Parathyroid adenoma (tissue), 2 donors: Measurements from ENCODE around the gene POLR1A.

Experiments used
- H2AFZ ChIP-seq: fragments of 300-600 bp; sonication (generic); one replicate; pipeline ENCODE4 v1.7.0; 2017; ENCODE audit warnings: antibody characterized with exemption, mild to moderate bottlenecking
- H3K27ac ChIP-seq: fragments of 300-600 bp; sonication (generic); one replicate; pipeline ENCODE4 v1.7.0; 2017
- H3K27me3 ChIP-seq: fragments of 300-600 bp; sonication (generic); one replicate; pipeline ENCODE4 v1.7.0; 2017; ENCODE audit warnings: low read length; ENCODE audit not compliant: control insufficient read depth, insufficient read depth
- H3K36me3 ChIP-seq: fragments of 300-600 bp; sonication (generic); one replicate; pipeline ENCODE4 v1.7.0; 2017; ENCODE audit warnings: low read length; ENCODE audit not compliant: control insufficient read depth, insufficient read depth
- H3K4me1 ChIP-seq: fragments of 300-600 bp; sonication (generic); one replicate; pipeline ENCODE4 v1.7.0; 2017; ENCODE audit warnings: control low read depth
- H3K4me2 ChIP-seq: fragments of 300-600 bp; sonication (generic); one replicate; pipeline ENCODE4 v1.7.0; 2017; ENCODE audit warnings: low read length
- H3K4me3 ChIP-seq: fragments of 300-600 bp; sonication (generic); one replicate; pipeline ENCODE4 v1.7.0; 2017; ENCODE audit warnings: low read depth, low read length
- H3K79me2 ChIP-seq: fragments of 300-600 bp; sonication (generic); one replicate; pipeline ENCODE4 v1.7.0; 2017; ENCODE audit warnings: control low read depth
- H3K9ac ChIP-seq: fragments of 300-600 bp; sonication (generic); one replicate; pipeline ENCODE4 v1.7.0; 2017; ENCODE audit warnings: mild to moderate bottlenecking
- H3K9me3 ChIP-seq: fragments of 300-600 bp; sonication (generic); one replicate; pipeline ENCODE4 v1.7.0; 2017; ENCODE audit warnings: low read length; ENCODE audit not compliant: control insufficient read depth
- TF ChIP-seq, protein P1 (sequence below): fragments of 300-600 bp; sonication (generic); IDR thresholded peaks from one replicate; pipeline ENCODE4 v1.7.0; 2017; ENCODE audit warnings: antibody characterized with exemption, mild to moderate bottlenecking
- donor health status: primary hyperparathyroidism.

The POLR1A gene

DNA sequence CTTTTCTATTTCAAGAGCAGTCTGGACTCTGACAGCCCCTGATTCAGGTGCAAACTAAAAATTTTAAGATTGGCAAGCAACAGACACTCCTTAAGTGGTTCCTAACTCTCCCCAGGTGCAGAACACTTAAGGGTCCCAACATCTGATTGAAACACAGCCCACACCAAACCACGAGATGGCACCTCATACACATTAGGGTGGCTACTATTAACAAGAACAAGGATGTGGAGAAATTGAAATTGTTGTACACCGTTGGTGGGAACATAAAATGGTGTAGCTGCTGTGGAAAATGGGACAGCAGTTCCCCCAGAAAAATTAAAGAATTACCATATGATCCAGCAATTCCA lies 82.3 kb downstream of the POLR1A start:
- Histone ChIP-seq H3K9me3 (no peaks in the 10 kb centered on the region), H3K4me1 (no peaks in the 10 kb centered on the region), H3K79me2 (no peaks in the 10 kb centered on the region), H3K4me2 (no peak overlapping the region), H3K27ac (no peak overlapping the region), H3K4me3 (no peak overlapping the region), H3K9ac (no peak overlapping the region), H3K27me3 (no peaks in the 10 kb centered on the region), H2AFZ (no peak overlapping the region), H3K36me3 (no peaks in the 10 kb centered on the region)
- TF ChIP-seq, protein P1, sequence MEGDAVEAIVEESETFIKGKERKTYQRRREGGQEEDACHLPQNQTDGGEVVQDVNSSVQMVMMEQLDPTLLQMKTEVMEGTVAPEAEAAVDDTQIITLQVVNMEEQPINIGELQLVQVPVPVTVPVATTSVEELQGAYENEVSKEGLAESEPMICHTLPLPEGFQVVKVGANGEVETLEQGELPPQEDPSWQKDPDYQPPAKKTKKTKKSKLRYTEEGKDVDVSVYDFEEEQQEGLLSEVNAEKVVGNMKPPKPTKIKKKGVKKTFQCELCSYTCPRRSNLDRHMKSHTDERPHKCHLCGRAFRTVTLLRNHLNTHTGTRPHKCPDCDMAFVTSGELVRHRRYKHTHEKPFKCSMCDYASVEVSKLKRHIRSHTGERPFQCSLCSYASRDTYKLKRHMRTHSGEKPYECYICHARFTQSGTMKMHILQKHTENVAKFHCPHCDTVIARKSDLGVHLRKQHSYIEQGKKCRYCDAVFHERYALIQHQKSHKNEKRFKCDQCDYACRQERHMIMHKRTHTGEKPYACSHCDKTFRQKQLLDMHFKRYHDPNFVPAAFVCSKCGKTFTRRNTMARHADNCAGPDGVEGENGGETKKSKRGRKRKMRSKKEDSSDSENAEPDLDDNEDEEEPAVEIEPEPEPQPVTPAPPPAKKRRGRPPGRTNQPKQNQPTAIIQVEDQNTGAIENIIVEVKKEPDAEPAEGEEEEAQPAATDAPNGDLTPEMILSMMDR = no peak

DNA sequence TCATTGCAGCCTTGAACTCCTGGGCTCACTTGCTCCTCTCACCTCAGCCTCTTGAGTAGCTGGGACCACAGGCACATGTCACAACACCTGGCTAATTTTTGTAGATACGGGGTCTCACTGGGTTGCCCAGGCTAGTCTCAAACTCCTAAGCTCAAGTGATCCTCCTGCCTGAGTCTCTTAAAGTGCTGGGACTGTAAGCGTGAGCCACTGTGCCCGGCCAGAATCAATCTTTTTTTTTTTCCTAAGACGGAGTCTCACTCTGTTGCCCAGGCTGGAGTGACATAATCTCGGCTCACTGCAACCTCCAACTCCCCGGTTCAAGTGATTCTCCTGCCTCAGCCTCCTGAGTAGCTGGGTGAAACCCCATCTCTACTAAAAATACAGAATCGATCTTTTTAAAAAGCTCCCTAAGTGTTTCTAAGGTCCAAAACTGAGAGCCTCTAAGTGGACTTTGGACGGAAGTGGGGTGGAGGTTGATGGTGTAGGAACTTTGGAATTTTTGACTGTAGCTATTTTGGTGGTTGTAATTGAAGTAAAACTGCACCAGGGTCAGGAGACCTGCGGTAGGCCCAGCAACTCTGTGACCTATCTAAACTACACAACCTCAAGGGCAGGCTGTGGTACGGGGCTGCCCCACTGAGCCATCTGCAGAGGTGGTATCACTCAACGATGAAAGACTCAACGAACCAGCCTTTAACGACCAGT lies 82.9 kb downstream of the POLR1A start:
- H3K9ac ChIP-seq = no peak overlapping the region
- H3K27me3 ChIP-seq = no peaks in the 10 kb centered on the region
- H3K79me2 ChIP-seq = no peaks in the 10 kb centered on the region
- no peak overlapping the region for H3K27ac ChIP-seq
- H3K4me2 ChIP-seq = no peak overlapping the region
- no peaks in the 10 kb centered on the region for H3K9me3 ChIP-seq
- no peak overlapping the region for H3K4me3 ChIP-seq
- no peak overlapping the region for H2AFZ ChIP-seq
- TF ChIP-seq, protein P1 = no peak
- no peaks in the 10 kb centered on the region for H3K4me1 ChIP-seq
- H3K36me3 ChIP-seq = no peaks in the 10 kb centered on the region

DNA sequence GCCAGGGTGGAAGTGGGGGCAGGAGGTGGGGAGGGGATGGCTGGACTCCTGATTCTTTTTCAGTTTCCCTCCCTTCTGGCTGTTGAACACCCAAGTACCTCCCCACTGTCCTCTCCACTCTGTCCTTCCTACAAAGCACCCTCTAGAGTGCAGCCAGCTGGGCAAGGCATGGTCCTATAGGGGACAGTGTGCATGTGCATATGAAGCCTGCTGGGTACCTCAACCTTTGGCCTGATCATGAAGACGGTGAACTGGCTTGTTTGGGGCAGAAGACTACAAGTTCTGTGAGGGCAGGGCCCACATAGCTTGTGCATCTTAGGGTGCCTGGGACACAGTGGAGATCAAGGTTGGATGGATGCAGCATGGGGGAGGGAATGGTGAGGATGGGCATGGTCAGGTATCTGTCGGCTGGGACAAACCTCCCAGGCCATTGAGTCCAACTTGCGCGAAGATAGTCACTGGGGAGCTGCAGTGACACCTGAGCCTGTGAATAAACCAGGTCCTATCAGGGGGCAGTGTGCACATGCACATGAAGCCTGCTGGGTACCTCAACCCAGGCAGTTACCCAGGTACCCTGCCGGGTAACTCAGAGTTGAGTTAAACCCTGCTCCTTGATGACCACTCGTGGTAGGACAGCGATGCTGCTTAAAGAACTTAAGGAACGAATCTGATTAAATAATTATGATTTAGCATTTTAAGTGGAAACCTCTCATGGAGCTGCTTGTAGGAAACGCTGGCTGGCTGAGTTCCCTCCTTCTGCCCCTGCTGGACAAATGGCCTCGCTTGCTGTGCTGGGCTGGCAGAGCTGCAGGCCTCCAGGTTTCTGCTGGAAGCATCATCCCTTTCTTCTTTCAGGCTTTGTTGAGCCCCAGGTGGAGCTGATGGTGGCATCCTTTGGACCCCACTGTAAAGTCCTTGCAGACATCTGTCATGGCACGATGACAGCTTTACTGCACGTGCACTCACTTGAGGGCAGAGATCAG lies 84.0 kb downstream of the POLR1A start:
- Histone ChIP-seq H3K9ac (no peak overlapping the region), H3K79me2 (no peaks in the 10 kb centered on the region), H3K4me1 (peaks cover 3% of the 10 kb centered on the region), H2AFZ (no peak overlapping the region), H3K27me3 (no peaks in the 10 kb centered on the region), H3K4me2 (no peak overlapping the region), H3K36me3 (no peaks in the 10 kb centered on the region), H3K27ac (no peak overlapping the region), H3K9me3 (no peaks in the 10 kb centered on the region), H3K4me3 (no peak overlapping the region)
- TF ChIP-seq, protein P1 = no peak

DNA sequence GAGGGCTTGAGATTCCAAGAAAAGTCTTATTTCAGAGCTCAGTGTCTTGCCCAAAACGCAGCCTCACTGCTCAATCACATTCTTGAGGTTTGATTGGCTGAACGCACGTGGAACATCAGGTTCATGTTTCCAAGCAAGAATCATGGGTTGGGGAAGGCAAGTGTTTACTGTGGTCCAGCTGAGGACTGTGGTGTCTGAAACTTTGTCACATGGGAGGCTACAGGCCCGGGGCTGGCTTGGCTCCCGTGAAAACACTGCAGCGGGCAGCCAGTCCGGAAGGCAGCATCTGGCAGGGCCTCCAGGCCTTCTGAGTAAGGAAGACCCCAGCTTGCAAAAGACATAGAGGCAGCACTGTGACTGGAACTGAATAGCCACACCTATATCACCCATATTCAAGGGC lies 84.7 kb downstream of the POLR1A start:
- Histone ChIP-seq H3K4me1 (peaks cover 3% of the 10 kb centered on the region), H3K9ac (no peak overlapping the region), H3K27ac (no peak overlapping the region), H3K9me3 (no peaks in the 10 kb centered on the region), H3K27me3 (no peaks in the 10 kb centered on the region), H3K79me2 (no peaks in the 10 kb centered on the region), H3K36me3 (no peaks in the 10 kb centered on the region), H2AFZ (no peak overlapping the region), H3K4me3 (no peak overlapping the region), H3K4me2 (no peak overlapping the region)
- TF ChIP-seq, protein P1 = no peak
